ENCODE results near the gene DDX19B.
"Not testable (repeated sequence)": the region's sequence is repeated elsewhere in the genome, so short reads cannot be mapped to it uniquely, and the experiment has no call there.

Gene DDX19B

GRCh38 chr16:70348991-70349390 is 50.0 kb downstream of the DDX19B start:
- no peak for DNase-seq (ENCODE audit: low read depth, low spot score)

- DNase-seq (ENCODE audit: low read depth, low spot score) = no peak
Observed at GRCh38 chr16:70349783-70350182, 50.8 kb downstream of the DDX19B start.

GRCh38 chr16:70359552-70359951 is 60.6 kb downstream of the DDX19B start:
- no peak for DNase-seq (ENCODE audit: low read depth, low spot score)

GRCh38 chr16:70364399-70364798 is 65.4 kb downstream of the DDX19B start:
- DNase-seq (ENCODE audit: low read depth, low spot score) = no peak

GRCh38 chr16:70370145-70370544 is 71.2 kb downstream of the DDX19B start:
- not testable (repeated sequence) for DNase-seq (ENCODE audit: low read depth, low spot score)

GRCh38 chr16:70370924-70371323 is 71.9 kb downstream of the DDX19B start:
- no peak for DNase-seq (ENCODE audit: low read depth, low spot score)

- DNase-seq (ENCODE audit: low read depth, low spot score) = no peak
Observed at GRCh38 chr16:70372921-70373728, 74.1 kb downstream of the DDX19B start.

- no peak for DNase-seq (ENCODE audit: low read depth, low spot score)
Observed at GRCh38 chr16:70374213-70374612, 75.2 kb downstream of the DDX19B start.

- no peak for DNase-seq (ENCODE audit: low read depth, low spot score)
Observed at GRCh38 chr16:70375636-70376611, 76.9 kb downstream of the DDX19B start.

GRCh38 chr16:70377782-70378181 is 78.8 kb downstream of the DDX19B start:
- DNase-seq (ENCODE audit: low read depth, low spot score) = no peak

GRCh38 chr16:70378869-70379493 is 80.0 kb downstream of the DDX19B start:
- DNase-seq (ENCODE audit: low read depth, low spot score) = no peak

GRCh38 chr16:70380248-70380918 is 81.4 kb downstream of the DDX19B start:
- peak; percentile 41 for DNase-seq (ENCODE audit: low read depth, low spot score)

- DNase-seq (ENCODE audit: low read depth, low spot score) = peak; percentile 89
Observed at GRCh38 chr16:70380919-70381603, 82.1 kb downstream of the DDX19B start.

GRCh38 chr16:70381604-70382342 is 82.8 kb downstream of the DDX19B start:
- DNase-seq (ENCODE audit: low read depth, low spot score) = no peak

- no peak for DNase-seq (ENCODE audit: low read depth, low spot score)
Observed at GRCh38 chr16:70383421-70383960, 84.5 kb downstream of the DDX19B start.

All from brain pericyte (primary cell).